ENCODE results near the gene DNAJB6.

- TF ChIP-seq, protein P1, sequence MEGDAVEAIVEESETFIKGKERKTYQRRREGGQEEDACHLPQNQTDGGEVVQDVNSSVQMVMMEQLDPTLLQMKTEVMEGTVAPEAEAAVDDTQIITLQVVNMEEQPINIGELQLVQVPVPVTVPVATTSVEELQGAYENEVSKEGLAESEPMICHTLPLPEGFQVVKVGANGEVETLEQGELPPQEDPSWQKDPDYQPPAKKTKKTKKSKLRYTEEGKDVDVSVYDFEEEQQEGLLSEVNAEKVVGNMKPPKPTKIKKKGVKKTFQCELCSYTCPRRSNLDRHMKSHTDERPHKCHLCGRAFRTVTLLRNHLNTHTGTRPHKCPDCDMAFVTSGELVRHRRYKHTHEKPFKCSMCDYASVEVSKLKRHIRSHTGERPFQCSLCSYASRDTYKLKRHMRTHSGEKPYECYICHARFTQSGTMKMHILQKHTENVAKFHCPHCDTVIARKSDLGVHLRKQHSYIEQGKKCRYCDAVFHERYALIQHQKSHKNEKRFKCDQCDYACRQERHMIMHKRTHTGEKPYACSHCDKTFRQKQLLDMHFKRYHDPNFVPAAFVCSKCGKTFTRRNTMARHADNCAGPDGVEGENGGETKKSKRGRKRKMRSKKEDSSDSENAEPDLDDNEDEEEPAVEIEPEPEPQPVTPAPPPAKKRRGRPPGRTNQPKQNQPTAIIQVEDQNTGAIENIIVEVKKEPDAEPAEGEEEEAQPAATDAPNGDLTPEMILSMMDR (IDR thresholded peaks at IDR 0.05): no peak
- TF ChIP-seq POLR2A (IDR thresholded peaks at IDR 0.05; ENCODE audit: low read depth): no peak
- TF ChIP-seq POLR2AphosphoS5 (IDR thresholded peaks at IDR 0.05): no peak
- no peak for TF ChIP-seq EP300 (IDR thresholded peaks at IDR 0.05)
Observed at GRCh38 chr7:157422279-157422678, 85.5 kb downstream of the DNAJB6 start.

Data from esophagus muscularis mucosa (tissue), 4 donors.